Activated CD8-positive, alpha-beta memory T cell treated with anti-CD3 and anti-CD28 coated beads for 36 hours (primary cell): ENCODE data around the gene L3MBTL2. TPM values are rescaled to one million over a fixed set of nuclear protein-coding genes. Genes with fewer than 3 reads are reported as not detected.
"Not testable (repeated sequence)": the region's sequence is repeated elsewhere in the genome, so short reads cannot be mapped to it uniquely, and the experiment has no call there.

Experiments used
- CTCF ChIA-PET: fragments of 350-600 bp; sonication (Branson Sonifier 250); formaldehyde crosslinking; loops from one replicate; lab custom pipeline; 2021; ENCODE audit warnings: antibody characterized with exemption; lab: Charles Lee
- POLR2A ChIA-PET: fragments of 350-600 bp; sonication (Branson Sonifier 250); formaldehyde crosslinking; loops from one replicate; lab custom pipeline; 2021; ENCODE audit warnings: antibody characterized with exemption; lab: Charles Lee
- total RNA-seq, 2 experiments: library from RNA; stranded (reverse); gene quantifications; one replicate each; pipeline ENCODE4 v1.2.3, GENCODE V29; 2021

L3MBTL2 gene
- total RNA-seq, 2 experiments from 2014 or later = 48.4 to 52.6 TPM

GRCh38 chr22:41254230-41254629 lies 49.1 kb downstream of the L3MBTL2 start:
- POLR2A ChIA-PET = no interaction called here
- CTCF ChIA-PET = no interaction called here

- CTCF ChIA-PET = interaction anchor here (0.9 to 1.0 kb wide), 2 partner anchors 11 to 19 kb away, joined by 3 to 4 read pairs; no protein-coding TSS in a partner anchor
- POLR2A ChIA-PET = no interaction called here
These were observed 51.4 kb downstream of the L3MBTL2 start for GRCh38 chr22:41256254-41257253.

GRCh38 chr22:41257696-41258095 lies 52.6 kb downstream of the L3MBTL2 start:
- CTCF ChIA-PET = no interaction called here
- POLR2A ChIA-PET = interaction anchor here (0.6 kb wide), 1 partner anchor 283 kb away, joined by 3 read pairs; no protein-coding TSS in a partner anchor

GRCh38 chr22:41259756-41260155 lies 54.6 kb downstream of the L3MBTL2 start:
- POLR2A ChIA-PET = not testable (repeated sequence)
- CTCF ChIA-PET = interaction anchor here (1.1 kb wide), 1 partner anchor 22 kb away, joined by 3 read pairs; no protein-coding TSS in a partner anchor

- ChIA-PET CTCF (no interaction called here), POLR2A (interaction anchor here (0.6 kb wide), 1 partner anchor 23 kb away, joined by 4 read pairs; no protein-coding TSS in a partner anchor)
These were observed 55.8 kb downstream of the L3MBTL2 start for GRCh38 chr22:41260871-41261270.

- CTCF ChIA-PET = no interaction called here
- POLR2A ChIA-PET = interaction anchor here (0.7 kb wide), 1 partner anchor 10 kb away, joined by 3 read pairs; no protein-coding TSS in a partner anchor
These were observed 56.6 kb downstream of the L3MBTL2 start for GRCh38 chr22:41261541-41262249.

- ChIA-PET CTCF (no interaction called here), POLR2A (no interaction called here)
These were observed 57.2 kb downstream of the L3MBTL2 start for GRCh38 chr22:41262250-41262765.

- POLR2A ChIA-PET = interaction anchor here (0.7 kb wide), 1 partner anchor 96 kb away, joined by 3 read pairs; no protein-coding TSS in a partner anchor
These were observed 58.6 kb downstream of the L3MBTL2 start for GRCh38 chr22:41263704-41264103.

GRCh38 chr22:41264408-41264941 lies 59.4 kb downstream of the L3MBTL2 start:
- ChIA-PET CTCF (interaction anchor here (1.3 kb wide), 1 partner anchor 27 kb away, joined by 3 read pairs; no protein-coding TSS in a partner anchor), POLR2A (interaction anchor here (0.5 kb wide), 1 partner anchor 20 kb away, joined by 3 read pairs; no protein-coding TSS in a partner anchor)

More at GRCh38 chr22:41263704-41264103, 58.6 kb downstream of the L3MBTL2 start:
- CTCF ChIA-PET = interaction anchor here (1.3 kb wide), 1 partner anchor 26 kb away, joined by 3 read pairs; no protein-coding TSS in a partner anchor

- ChIA-PET CTCF (no interaction called here), POLR2A (no interaction called here)
These were observed 62.8 kb downstream of the L3MBTL2 start for GRCh38 chr22:41267958-41268357.

- CTCF ChIA-PET = no interaction called here
- POLR2A ChIA-PET = no interaction called here
These were observed 66.7 kb downstream of the L3MBTL2 start for GRCh38 chr22:41271787-41272186.

- ChIA-PET POLR2A (no interaction called here), CTCF (no interaction called here)
These were observed 68.0 kb downstream of the L3MBTL2 start for GRCh38 chr22:41273128-41273527.

- POLR2A ChIA-PET = interaction anchor here (0.7 kb wide), 1 partner anchor 35 kb away, joined by 3 read pairs; no protein-coding TSS in a partner anchor
- CTCF ChIA-PET = no interaction called here
These were observed 69.7 kb downstream of the L3MBTL2 start for GRCh38 chr22:41274856-41275255.

- ChIA-PET POLR2A (interaction anchor here (0.6 to 1.0 kb wide), 2 partner anchors 329 to 1960 kb away, joined by 3 read pairs; partner anchors contain the start of gene RBX1), CTCF (interaction anchor here (1.3 kb wide), 1 partner anchor 357 kb away, joined by 3 read pairs; no protein-coding TSS in a partner anchor)
These were observed 75.0 kb downstream of the L3MBTL2 start for GRCh38 chr22:41280065-41280464.

GRCh38 chr22:41280854-41281253 lies 75.7 kb downstream of the L3MBTL2 start:
- CTCF ChIA-PET = interaction anchor here (1.3 kb wide), 1 partner anchor 358 kb away, joined by 3 read pairs; no protein-coding TSS in a partner anchor
- POLR2A ChIA-PET = interaction anchor here (0.7 kb wide), 1 partner anchor 1255 kb away, joined by 3 read pairs; no protein-coding TSS in a partner anchor
